Left colon (tissue), 2 donors: ENCODE results near the gene XKR8. TPM values are rescaled to one million over a fixed set of nuclear protein-coding genes. Genes with fewer than 3 reads are reported as not detected.
"Not testable (repeated sequence)": the region's sequence is repeated elsewhere in the genome, so short reads cannot be mapped to it uniquely, and the experiment has no call there.

Source experiments
- ATAC-seq: fragments of 200-7000 bp; cut with Tn5 transposase; one replicate; pipeline ENCODE4 v1.9.1; 2020; ENCODE audit warnings: mild to moderate bottlenecking, moderate library complexity
- DNase-seq, 2 donors: peaks; one replicate each; pipeline ENCODE4 v3.0.0-alpha.2; 2020
- intact Hi-C, 2 donors: fragments of 100-400 bp; cut with DNase I in 1 of 2; cut with micrococcal nuclease in 1 of 2; formaldehyde crosslinking; loops; one replicate each; pipeline versions ENCODE4 v1.11.2 to v1.14.0; 2022; cut with DNase I, micrococcal nuclease
- total RNA-seq, 2 donors: library from RNA; stranded (reverse); fragmentation: NEBNext Ultra II Directional; extraction: Animal tissue kit (Norgen Biotek cat#: 25700); gene quantifications; one replicate each; pipeline ENCODE4 v1.2.1, GENCODE V29; 2021
- donor health status: DM: no; HTN: no; CAD: no.
- donor health status: DM: yes; HTN: yes; CAD: no.

The XKR8 gene
- total RNA-seq, 2 donors from 2014 or later, result 8.4 to 9.9 TPM

DNA sequence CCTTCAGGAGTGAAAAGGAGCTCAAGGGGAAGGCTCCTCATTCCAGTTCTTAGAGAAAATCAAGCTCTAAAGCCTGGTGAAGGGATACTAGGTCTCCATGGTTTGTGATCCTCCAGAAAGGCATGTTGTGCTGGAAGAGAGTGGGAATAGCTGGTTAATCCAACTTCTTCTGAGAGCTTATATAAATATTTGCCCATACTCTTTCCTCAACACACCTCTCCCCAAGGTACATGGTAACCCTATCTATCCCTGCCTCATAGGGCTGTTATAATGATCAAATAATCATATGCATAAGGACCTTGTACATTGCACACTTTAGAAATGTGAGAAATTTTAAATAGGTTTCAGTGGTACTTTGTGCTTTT is 14.6 kb downstream of the XKR8 start:
- intact Hi-C loops, result loop anchor here in 1 of 2 donors (10.0 kb wide), 1 partner anchor 110 kb away; no protein-coding TSS in a partner anchor
- ATAC-seq, result no peak
- no peak for DNase-seq

DNA sequence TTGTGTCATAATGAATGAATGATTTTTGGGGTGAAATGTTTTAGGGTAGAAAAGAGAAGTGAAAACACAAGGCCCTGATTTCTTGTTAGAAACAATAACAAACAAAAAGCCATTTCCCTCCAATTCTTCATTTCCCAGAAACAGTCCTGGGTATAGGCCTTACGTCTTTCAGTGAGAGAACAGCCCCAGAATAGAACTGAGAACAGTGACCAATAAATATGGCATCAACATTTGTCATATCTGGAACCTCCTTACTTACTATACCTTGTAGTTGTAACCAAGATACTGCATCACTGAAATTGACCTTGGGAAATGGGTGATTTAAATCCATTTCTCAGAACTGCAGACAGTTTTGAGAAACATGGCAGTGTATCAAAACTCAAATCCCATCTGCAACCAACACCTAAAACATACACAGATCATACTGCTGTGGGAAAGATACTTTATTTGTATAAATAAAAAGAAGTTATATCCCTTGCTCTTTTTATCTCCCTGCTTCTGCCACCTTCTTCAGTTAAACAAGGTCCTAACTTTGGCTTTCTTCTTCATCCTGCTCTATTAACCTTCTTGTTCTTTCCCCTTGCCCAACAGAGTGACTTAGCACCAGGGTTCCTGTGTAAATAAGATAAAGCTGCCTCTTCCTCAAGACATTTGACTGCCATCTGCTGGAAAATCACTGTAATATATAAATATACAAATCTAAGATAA is 19.5 kb downstream of the XKR8 start:
- no peak for DNase-seq
- intact Hi-C loops, result loop anchor here in 1 of 2 donors (10.0 kb wide), 1 partner anchor 115 kb away; no protein-coding TSS in a partner anchor
- peak; percentile 88 for ATAC-seq

DNA sequence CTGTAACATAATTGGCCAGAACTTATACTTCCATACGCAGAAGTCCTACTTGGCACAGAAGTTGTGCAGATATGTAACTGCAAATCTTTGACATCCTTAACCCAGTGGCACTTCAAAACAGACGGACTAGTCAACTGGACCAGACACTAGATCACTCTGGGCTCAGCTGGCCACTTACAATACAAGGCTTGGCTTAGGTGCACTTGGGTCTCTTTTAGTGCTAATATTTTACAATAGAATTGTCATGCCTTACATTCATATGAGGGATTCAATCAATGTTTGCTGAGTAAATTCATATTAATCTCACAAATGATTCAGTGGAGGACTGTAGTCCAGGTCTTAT is 20.1 kb downstream of the XKR8 start:
- ATAC-seq (no peak), DNase-seq (no peak)
- intact Hi-C loops, result loop anchor here (10.0 kb wide), 2 partner anchors 115 to 125 kb away; no protein-coding TSS in a partner anchor

- no peak for DNase-seq
- intact Hi-C loops, result loop anchor here in 1 of 2 donors (10.0 kb wide), 1 partner anchor 126 kb away; no protein-coding TSS in a partner anchor
- no peak for ATAC-seq
These were observed 20.6 kb downstream of the XKR8 start for GRCh38 chr1:27980216-27980845.

DNA sequence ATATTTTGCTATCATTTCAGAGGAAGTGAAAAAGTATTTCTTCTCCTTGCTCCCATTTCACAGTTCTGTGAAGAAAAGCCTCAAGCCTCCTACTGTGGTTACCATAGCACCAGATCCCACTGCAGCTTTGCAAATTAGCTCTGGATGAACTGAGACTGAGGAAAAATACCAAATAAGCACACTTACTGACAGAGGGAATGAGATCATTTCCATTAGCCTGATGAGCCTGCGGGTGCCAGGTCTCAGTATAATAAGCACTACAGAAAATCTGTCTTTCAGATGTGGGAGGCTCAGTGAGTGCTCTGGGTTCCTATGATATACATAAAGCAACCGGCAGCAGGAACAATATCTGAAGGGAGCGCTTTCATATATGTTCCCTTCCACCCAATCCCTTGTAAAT is 21.4 kb downstream of the XKR8 start:
- intact Hi-C loops, result loop anchor here in 1 of 2 donors (10.0 kb wide), 1 partner anchor 126 kb away; no protein-coding TSS in a partner anchor
- ATAC-seq, result no peak
- DNase-seq, result no peak

DNA sequence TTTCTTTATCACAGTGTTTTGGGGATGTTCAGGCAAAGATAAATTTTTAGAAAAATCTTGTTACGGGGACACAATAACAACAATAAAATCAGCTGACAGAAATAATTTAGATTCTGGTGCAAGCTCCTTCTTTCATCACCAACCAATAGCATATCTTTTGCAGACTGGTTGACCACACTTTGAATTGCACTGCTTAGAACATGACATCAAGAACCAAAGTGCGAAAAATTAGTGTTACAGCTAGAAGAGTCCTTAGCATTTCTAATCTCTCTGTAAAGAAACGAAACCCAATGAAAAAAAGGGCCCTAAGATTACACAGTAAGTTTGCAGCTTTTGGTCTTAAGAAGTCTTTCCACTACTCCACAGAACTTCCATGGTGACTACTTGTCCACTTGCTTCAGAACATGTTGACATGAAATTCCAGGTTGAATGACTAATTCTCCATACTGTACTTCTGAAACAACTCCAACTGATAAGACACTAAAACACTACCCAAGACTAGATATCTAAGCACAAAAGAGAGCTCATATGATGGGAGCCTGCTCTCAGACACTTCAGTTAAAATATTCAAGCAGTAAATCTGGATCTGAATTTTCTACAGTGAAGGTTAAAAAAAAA is 31.3 kb downstream of the XKR8 start:
- DNase-seq (no peak), ATAC-seq (no peak)
- intact Hi-C loops, result no loop called here

DNA sequence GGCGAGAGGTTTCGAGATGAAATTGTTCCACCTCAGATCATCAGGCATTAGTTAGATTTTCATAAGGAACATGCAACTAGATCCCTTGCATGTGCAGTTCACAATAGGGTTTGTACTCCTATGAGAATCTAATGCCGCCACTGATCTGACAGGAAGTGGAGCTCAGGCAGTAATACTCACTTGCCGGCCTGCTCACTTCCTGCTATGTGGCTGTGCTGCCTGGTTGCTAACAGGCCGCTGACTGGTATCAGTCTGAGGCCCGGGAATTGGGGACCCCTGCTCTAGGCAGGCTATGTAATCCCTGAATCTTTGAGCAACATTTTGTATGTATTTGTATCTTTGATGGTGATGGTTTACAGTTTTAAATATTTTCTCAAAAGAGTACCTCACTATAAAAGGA is 32.5 kb downstream of the XKR8 start:
- intact Hi-C loops, result no loop called here
- DNase-seq (peak in 1 of 2 donors; percentile 21), ATAC-seq (no peak)

GRCh38 chr1:27993241-27993640 is 33.5 kb downstream of the XKR8 start:
- ATAC-seq, result no peak
- intact Hi-C loops, result no loop called here

GRCh38 chr1:27994060-27994459 is 34.3 kb downstream of the XKR8 start:
- DNase-seq, result no peak
- ATAC-seq, result no peak
- intact Hi-C loops, result no loop called here

More at GRCh38 chr1:27993241-27993640, 33.5 kb downstream of the XKR8 start:
- DNase-seq, result no peak

- DNase-seq, intact Hi-C loops, ATAC-seq: not testable (repeated sequence)
These were observed 34.8 kb downstream of the XKR8 start for GRCh38 chr1:27994526-27994925.

- ATAC-seq (no peak), DNase-seq (no peak)
- intact Hi-C loops, result no loop called here
These were observed 39.3 kb downstream of the XKR8 start for GRCh38 chr1:27999055-27999454.

DNA sequence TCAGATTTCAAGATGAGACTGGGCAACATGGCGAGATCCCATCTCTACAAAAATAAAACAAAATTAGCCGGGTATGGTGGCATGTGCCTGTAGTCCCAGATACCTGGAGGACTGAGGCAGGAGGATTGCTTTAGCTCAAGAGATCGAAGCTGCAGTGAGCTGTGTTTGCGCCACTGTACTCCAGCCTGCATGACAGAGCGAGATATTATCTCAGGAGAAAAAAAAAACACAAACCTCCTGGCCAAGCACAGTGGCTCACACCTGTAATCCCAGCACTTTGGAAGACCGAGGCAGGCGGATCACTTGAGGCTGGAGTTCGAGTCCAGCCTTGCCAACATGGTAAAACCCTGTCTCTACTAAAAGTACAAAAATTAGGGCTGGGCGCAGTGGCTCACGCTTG is 42.8 kb downstream of the XKR8 start:
- DNase-seq, result no peak
- intact Hi-C loops, result no loop called here
- no peak for ATAC-seq

- intact Hi-C loops, DNase-seq, ATAC-seq: not testable (repeated sequence)
These were observed 43.3 kb downstream of the XKR8 start for GRCh38 chr1:28003117-28003516.

DNA sequence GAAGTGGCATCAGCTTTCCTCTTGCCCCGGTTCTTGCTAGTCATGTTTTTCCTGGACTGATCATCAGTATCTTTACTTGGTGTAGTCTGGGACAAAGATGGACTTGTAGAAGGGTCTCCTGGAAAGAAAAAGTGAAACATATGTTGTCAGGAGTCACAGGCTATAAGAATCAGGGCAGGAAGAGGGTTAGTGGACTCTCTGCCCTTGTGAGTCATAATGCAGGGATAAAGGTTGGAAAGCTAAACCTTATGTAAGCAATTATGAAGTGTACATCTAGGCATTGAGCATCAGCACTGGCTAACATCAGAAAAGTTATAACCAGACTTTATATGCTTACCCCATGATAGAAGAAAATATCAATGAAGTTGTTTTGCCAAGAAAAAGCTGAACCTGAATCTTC is 51.2 kb downstream of the XKR8 start:
- intact Hi-C loops, result no loop called here
- DNase-seq (no peak), ATAC-seq (peak; percentile 87)

Other genes starting within 250 kb of the XKR8 start
- 10 to 100 TPM; 13.9 to 15.4 TPM for gene FAM76A, start 234.0 kb upstream of the XKR8 start, total RNA-seq
- gene STX12, start 186.8 kb upstream of the XKR8 start, total RNA-seq, result 10 to 100 TPM; 64.0 to 68.8 TPM
- 10 to 100 TPM; 27.1 to 31.8 TPM for gene PPP1R8, start 129.2 kb upstream of the XKR8 start, total RNA-seq
- 10 to 100 TPM in 1 of 2 donors, 1 to 10 TPM in 1; 6.7 to 14.4 TPM for gene THEMIS2, start 87.4 kb upstream of the XKR8 start, total RNA-seq
- gene RPA2, start 45.4 kb upstream of the XKR8 start, total RNA-seq, result 10 to 100 TPM; 21.2 to 23.1 TPM
- 10 to 100 TPM; 57.1 to 62.4 TPM for gene SMPDL3B, start 25.0 kb upstream of the XKR8 start, total RNA-seq
- 10 to 100 TPM; 22.9 to 23.5 TPM for gene EYA3, start 128.6 kb downstream of the XKR8 start, total RNA-seq
- gene PTAFR, start 216.7 kb downstream of the XKR8 start, total RNA-seq, result 1 to 10 TPM; 2.4 to 3.7 TPM